ENCODE measurements around the gene GFI1B.
A peak's percentile ranks its signal among the peaks of the same experiment; 100 is the strongest.

Gene GFI1B

DNA sequence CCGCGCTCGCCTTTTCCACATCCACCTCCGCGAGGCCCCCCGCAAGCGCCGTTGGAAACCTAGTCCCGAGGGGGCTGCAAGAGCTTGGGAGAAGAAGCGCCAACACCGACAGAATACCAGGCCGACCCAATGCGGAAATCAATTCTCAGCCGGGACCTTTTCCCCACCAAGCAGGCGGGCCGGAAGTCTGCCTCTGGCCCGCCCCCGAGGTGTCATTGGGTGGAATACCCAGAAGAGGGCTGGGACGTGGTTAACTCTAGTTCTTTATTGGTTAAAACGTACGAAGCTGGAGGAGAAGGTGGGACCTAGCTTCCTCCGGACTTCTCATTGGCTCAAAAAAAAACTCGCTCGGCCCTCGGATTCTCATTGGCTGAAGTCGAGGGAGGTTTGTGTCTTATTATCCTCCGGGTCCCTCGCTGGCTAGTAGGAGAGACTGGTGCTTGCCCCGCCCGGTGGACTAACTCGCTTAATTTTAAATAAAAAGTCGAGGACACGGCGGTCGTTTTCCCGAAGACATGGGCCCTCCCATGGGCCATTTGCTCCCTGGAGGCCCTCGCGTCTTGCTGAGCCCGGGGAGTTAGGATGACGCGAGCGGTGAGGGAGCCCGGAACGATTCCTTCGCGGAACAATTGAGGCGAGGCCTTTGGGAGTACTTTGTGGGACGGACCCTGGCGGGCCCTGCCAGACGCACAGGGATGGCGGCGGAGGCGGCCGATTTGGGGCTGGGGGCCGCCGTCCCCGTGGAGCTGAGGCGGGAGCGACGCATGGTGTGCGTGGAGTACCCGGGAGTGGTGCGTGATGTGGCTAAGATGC is 52.0 kb downstream of the GFI1B start, which contains the start of gene GTF3C5 (continued):
- TF ChIP-seq, protein P1, sequence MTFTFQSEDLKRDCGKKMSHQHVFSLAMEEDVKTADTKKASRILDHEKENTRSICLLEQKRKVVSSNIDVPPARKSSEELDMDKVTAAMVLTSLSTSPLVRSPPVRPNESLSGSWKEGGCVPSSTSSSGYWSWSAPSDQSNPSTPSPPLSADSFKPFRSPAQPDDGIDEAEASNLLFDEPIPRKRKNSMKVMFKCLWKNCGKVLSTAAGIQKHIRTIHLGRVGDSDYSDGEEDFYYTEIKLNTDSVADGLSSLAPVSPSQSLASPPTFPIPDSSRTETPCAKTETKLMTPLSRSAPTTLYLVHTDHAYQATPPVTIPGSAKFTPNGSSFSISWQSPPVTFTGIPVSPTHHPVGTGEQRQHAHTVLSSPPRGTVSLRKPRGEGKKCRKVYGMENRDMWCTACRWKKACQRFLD (tag by site-specific recombination; IDR thresholded peaks at IDR 0.05) = 0 out of 2 replicates have a peak, but pooled peaks have one; percentile 12
- TF ChIP-seq, protein P2, sequence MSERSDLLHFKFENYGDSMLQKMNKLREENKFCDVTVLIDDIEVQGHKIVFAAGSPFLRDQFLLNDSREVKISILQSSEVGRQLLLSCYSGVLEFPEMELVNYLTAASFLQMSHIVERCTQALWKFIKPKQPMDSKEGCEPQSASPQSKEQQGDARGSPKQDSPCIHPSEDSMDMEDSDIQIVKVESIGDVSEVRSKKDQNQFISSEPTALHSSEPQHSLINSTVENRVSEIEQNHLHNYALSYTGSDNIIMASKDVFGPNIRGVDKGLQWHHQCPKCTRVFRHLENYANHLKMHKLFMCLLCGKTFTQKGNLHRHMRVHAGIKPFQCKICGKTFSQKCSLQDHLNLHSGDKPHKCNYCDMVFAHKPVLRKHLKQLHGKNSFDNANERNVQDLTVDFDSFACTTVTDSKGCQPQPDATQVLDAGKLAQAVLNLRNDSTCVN (tag by site-specific recombination; optimal IDR thresholded peaks at IDR 0.05) = peak; percentile 64
- TF ChIP-seq, protein P3, sequence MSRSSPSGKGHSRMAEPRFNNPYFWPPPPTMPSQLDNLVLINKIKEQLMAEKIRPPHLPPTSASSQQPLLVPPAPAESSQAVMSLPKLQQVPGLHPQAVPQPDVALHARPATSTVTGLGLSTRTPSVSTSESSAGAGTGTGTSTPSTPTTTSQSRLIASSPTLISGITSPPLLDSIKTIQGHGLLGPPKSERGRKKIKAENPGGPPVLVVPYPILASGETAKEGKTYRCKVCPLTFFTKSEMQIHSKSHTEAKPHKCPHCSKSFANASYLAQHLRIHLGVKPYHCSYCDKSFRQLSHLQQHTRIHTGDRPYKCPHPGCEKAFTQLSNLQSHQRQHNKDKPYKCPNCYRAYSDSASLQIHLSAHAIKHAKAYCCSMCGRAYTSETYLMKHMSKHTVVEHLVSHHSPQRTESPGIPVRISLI (tag by site-specific recombination; IDR thresholded peaks at IDR 0.05) = no peak
- TF ChIP-seq ZNF626 (tag by site-specific recombination; IDR thresholded peaks at IDR 0.05) = no peak; the same call in 1 of the 2 replicates
- TF ChIP-seq ZNF48 (tag by site-specific recombination; IDR thresholded peaks at IDR 0.05) = no peak
- no peak for TF ChIP-seq ZNF416 (tag by site-specific recombination; IDR thresholded peaks at IDR 0.05)
- TF ChIP-seq, protein P4, sequence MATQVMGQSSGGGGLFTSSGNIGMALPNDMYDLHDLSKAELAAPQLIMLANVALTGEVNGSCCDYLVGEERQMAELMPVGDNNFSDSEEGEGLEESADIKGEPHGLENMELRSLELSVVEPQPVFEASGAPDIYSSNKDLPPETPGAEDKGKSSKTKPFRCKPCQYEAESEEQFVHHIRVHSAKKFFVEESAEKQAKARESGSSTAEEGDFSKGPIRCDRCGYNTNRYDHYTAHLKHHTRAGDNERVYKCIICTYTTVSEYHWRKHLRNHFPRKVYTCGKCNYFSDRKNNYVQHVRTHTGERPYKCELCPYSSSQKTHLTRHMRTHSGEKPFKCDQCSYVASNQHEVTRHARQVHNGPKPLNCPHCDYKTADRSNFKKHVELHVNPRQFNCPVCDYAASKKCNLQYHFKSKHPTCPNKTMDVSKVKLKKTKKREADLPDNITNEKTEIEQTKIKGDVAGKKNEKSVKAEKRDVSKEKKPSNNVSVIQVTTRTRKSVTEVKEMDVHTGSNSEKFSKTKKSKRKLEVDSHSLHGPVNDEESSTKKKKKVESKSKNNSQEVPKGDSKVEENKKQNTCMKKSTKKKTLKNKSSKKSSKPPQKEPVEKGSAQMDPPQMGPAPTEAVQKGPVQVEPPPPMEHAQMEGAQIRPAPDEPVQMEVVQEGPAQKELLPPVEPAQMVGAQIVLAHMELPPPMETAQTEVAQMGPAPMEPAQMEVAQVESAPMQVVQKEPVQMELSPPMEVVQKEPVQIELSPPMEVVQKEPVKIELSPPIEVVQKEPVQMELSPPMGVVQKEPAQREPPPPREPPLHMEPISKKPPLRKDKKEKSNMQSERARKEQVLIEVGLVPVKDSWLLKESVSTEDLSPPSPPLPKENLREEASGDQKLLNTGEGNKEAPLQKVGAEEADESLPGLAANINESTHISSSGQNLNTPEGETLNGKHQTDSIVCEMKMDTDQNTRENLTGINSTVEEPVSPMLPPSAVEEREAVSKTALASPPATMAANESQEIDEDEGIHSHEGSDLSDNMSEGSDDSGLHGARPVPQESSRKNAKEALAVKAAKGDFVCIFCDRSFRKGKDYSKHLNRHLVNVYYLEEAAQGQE (tag by site-specific recombination; IDR thresholded peaks at IDR 0.05) = peak; percentile 75
- 0 out of 2 replicates have a peak, but pooled peaks have one; percentile 40 for TF ChIP-seq ZNF558 (tag by site-specific recombination; IDR thresholded peaks at IDR 0.05)
- TF ChIP-seq ZNF274 (IDR thresholded peaks at IDR 0.05; ENCODE audit: low read length) = no peak
- TF ChIP-seq ZNF274 (tag by site-specific recombination; IDR thresholded peaks at IDR 0.05; ENCODE audit: borderline replicate concordance) = no peak
- TF ChIP-seq YY2 (tag by site-specific recombination; IDR thresholded peaks at IDR 0.05) = peak; percentile 99
- TF ChIP-seq KLF7 (tag by site-specific recombination; IDR thresholded peaks at IDR 0.05; ENCODE audit: borderline replicate concordance) = peak; percentile 99
- peak; percentile 85 for TF ChIP-seq ZNF146 (tag by site-specific recombination; IDR thresholded peaks at IDR 0.05)
- TF ChIP-seq ZNF23 (tag by site-specific recombination; IDR thresholded peaks at IDR 0.05; ENCODE audit: borderline replicate concordance) = no peak
- TF ChIP-seq, protein P5, sequence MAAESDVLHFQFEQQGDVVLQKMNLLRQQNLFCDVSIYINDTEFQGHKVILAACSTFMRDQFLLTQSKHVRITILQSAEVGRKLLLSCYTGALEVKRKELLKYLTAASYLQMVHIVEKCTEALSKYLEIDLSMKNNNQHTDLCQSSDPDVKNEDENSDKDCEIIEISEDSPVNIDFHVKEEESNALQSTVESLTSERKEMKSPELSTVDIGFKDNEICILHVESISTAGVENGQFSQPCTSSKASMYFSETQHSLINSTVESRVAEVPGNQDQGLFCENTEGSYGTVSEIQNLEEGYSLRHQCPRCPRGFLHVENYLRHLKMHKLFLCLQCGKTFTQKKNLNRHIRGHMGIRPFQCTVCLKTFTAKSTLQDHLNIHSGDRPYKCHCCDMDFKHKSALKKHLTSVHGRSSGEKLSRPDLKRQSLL (tag by site-specific recombination; IDR thresholded peaks at IDR 0.05) = peak; percentile 32; the same call in 1 of the 2 replicates
- TF ChIP-seq, protein P6, sequence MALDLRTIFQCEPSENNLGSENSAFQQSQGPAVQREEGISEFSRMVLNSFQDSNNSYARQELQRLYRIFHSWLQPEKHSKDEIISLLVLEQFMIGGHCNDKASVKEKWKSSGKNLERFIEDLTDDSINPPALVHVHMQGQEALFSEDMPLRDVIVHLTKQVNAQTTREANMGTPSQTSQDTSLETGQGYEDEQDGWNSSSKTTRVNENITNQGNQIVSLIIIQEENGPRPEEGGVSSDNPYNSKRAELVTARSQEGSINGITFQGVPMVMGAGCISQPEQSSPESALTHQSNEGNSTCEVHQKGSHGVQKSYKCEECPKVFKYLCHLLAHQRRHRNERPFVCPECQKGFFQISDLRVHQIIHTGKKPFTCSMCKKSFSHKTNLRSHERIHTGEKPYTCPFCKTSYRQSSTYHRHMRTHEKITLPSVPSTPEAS (tag by site-specific recombination; IDR thresholded peaks at IDR 0.05) = peak; percentile 74
- TF ChIP-seq HOXD13 (CRISPR knock-in tag; IDR thresholded peaks at IDR 0.05; ENCODE audit: borderline replicate concordance) = no peak
- no peak for TF ChIP-seq ZNF140 (tag by site-specific recombination; IDR thresholded peaks at IDR 0.05)
- no peak for TF ChIP-seq ZNF548 (tag by site-specific recombination; IDR thresholded peaks at IDR 0.05)
- TF ChIP-seq, protein P7, sequence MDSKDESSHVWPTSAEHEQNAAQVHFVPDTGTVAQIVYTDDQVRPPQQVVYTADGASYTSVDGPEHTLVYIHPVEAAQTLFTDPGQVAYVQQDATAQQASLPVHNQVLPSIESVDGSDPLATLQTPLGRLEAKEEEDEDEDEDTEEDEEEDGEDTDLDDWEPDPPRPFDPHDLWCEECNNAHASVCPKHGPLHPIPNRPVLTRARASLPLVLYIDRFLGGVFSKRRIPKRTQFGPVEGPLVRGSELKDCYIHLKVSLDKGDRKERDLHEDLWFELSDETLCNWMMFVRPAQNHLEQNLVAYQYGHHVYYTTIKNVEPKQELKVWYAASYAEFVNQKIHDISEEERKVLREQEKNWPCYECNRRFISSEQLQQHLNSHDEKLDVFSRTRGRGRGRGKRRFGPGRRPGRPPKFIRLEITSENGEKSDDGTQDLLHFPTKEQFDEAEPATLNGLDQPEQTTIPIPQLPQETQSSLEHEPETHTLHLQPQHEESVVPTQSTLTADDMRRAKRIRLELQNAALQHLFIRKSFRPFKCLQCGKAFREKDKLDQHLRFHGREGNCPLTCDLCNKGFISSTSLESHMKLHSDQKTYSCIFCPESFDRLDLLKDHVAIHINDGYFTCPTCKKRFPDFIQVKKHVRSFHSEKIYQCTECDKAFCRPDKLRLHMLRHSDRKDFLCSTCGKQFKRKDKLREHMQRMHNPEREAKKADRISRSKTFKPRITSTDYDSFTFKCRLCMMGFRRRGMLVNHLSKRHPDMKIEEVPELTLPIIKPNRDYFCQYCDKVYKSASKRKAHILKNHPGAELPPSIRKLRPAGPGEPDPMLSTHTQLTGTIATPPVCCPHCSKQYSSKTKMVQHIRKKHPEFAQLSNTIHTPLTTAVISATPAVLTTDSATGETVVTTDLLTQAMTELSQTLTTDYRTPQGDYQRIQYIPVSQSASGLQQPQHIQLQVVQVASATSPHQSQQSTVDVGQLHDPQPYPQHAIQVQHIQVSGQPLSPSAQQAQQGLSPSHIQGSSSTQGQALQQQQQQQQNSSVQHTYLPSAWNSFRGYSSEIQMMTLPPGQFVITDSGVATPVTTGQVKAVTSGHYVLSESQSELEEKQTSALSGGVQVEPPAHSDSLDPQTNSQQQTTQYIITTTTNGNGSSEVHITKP (tag by site-specific recombination; IDR thresholded peaks at IDR 0.05) = peak; percentile 56; the same call in 1 of the 2 replicates
- TF ChIP-seq ZNF16 (tag by site-specific recombination; IDR thresholded peaks at IDR 0.05; ENCODE audit: low read depth) = peak; percentile 17; the same call in 1 of the 2 replicates
- TF ChIP-seq ZNF707 (tag by site-specific recombination; IDR thresholded peaks at IDR 0.05) = no peak
- TF ChIP-seq, protein P8, sequence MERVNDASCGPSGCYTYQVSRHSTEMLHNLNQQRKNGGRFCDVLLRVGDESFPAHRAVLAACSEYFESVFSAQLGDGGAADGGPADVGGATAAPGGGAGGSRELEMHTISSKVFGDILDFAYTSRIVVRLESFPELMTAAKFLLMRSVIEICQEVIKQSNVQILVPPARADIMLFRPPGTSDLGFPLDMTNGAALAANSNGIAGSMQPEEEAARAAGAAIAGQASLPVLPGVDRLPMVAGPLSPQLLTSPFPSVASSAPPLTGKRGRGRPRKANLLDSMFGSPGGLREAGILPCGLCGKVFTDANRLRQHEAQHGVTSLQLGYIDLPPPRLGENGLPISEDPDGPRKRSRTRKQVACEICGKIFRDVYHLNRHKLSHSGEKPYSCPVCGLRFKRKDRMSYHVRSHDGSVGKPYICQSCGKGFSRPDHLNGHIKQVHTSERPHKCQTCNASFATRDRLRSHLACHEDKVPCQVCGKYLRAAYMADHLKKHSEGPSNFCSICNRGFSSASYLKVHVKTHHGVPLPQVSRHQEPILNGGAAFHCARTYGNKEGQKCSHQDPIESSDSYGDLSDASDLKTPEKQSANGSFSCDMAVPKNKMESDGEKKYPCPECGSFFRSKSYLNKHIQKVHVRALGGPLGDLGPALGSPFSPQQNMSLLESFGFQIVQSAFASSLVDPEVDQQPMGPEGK (tag by site-specific recombination; IDR thresholded peaks at IDR 0.05) = peak; percentile 94
